Measurements from ENCODE around the gene DMXL1.

DNA sequence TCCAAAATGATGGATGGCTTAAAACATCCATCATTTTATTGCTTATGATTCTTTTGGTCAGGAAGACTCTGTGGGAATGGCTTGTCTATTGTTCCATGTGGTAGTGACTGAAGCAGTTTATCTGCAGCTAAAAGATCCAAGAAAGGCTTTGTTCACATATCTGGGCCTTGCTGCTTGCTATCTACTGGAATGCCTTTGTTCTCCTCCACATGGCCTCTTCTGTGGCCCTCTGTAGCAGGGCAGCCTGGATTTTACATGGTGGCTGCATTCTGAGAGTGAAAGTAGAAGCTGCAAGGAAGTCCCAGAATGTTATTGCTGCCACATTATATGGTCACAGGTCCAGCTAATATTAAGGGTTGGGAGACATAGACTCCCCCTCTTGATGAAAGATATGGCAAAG is 35.1 kb downstream of the DMXL1 start:
- no peak for TF ChIP-seq PBX3 (CRISPR knock-in tag; IDR thresholded peaks at IDR 0.05)
- TF ChIP-seq ZNF121 (tag by site-specific recombination; IDR thresholded peaks at IDR 0.05) = no peak
- no peak for TF ChIP-seq TCF7L2 (IDR thresholded peaks at IDR 0.05; ENCODE audit: borderline replicate concordance, low read depth, low read length)
- no peak for TF ChIP-seq ZNF138 (tag by site-specific recombination; IDR thresholded peaks at IDR 0.05; ENCODE audit: borderline replicate concordance)
- no peak for TF ChIP-seq CTCF (tag by site-specific recombination; IDR thresholded peaks at IDR 0.05)
- no peak for TF ChIP-seq MEIS1 (CRISPR knock-in tag; IDR thresholded peaks at IDR 0.05; ENCODE audit: borderline replicate concordance)
- TF ChIP-seq IKZF3 (tag by site-specific recombination; IDR thresholded peaks at IDR 0.05) = no peak
- TF ChIP-seq SALL2 (tag by site-specific recombination; IDR thresholded peaks at IDR 0.05; ENCODE audit: borderline replicate concordance) = no peak
- TF ChIP-seq, protein P1, sequence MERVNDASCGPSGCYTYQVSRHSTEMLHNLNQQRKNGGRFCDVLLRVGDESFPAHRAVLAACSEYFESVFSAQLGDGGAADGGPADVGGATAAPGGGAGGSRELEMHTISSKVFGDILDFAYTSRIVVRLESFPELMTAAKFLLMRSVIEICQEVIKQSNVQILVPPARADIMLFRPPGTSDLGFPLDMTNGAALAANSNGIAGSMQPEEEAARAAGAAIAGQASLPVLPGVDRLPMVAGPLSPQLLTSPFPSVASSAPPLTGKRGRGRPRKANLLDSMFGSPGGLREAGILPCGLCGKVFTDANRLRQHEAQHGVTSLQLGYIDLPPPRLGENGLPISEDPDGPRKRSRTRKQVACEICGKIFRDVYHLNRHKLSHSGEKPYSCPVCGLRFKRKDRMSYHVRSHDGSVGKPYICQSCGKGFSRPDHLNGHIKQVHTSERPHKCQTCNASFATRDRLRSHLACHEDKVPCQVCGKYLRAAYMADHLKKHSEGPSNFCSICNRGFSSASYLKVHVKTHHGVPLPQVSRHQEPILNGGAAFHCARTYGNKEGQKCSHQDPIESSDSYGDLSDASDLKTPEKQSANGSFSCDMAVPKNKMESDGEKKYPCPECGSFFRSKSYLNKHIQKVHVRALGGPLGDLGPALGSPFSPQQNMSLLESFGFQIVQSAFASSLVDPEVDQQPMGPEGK (tag by site-specific recombination; IDR thresholded peaks at IDR 0.05) = no peak
- no peak for TF ChIP-seq ZBTB17 (tag by site-specific recombination; IDR thresholded peaks at IDR 0.05)

All from HEK293 (cell line).